HEK293 (cell line): Measurements from ENCODE around the gene IGLL1.

Source experiments
- CTCF ChIA-PET: fragments of 350-600 bp; formaldehyde crosslinking; extraction: SDS; loops from one replicate; lab custom pipeline; 2021; ENCODE audit warnings: antibody characterized with exemption; lab: Yijun Ruan, JAX
- POLR2A ChIA-PET: fragments of 300-600 bp; formaldehyde crosslinking; extraction: SDS; loops from one replicate; lab custom pipeline; 2020; ENCODE audit warnings: antibody characterized with exemption, inconsistent platforms; lab: Yijun Ruan, JAX
- H3K27ac ChIP-seq: fragments of 200-500 bp; sonication (Bioruptor generic); 2 replicates; pipeline ENCODE4 v1.5.1; 2014; ENCODE audit warnings: low read depth, low read length, control low read depth, inconsistent platforms; ENCODE audit errors: extremely low read depth
- H3K36me3 ChIP-seq, 2 experiments: fragments of 200-500 bp in 1 of 2; sonication (Bioruptor generic) in 1 of 2; 1 replicate in 1 of 2; 2 replicates in 1 of 2; pipeline ENCODE4 v1.5.1; 2014 to 2017; ENCODE audit warnings: inconsistent platforms in 2 of 2, low read length in 2 of 2; ENCODE audit not compliant: control insufficient read depth in 2 of 2, insufficient read depth in 1 of 2
- H3K4me1 ChIP-seq: fragments of 200-500 bp; sonication (Bioruptor generic); 2 replicates; pipeline ENCODE4 v1.5.1; 2014; ENCODE audit warnings: mild to moderate bottlenecking, low read length, inconsistent platforms; ENCODE audit not compliant: control insufficient read depth, insufficient read depth
- H3K4me3 ChIP-seq: 2 replicates; pipeline ENCODE4 v1.5.1; 2011; ENCODE audit warnings: low read depth, mild to moderate bottlenecking, control low read depth, low read length, moderate library complexity
- H3K9me3 ChIP-seq: fragments of 200-500 bp; sonication (Bioruptor generic); 2 replicates; pipeline ENCODE4 v1.5.1; 2014; ENCODE audit warnings: low read depth, low read length, inconsistent platforms; ENCODE audit not compliant: control insufficient read depth, insufficient read depth
- GFI1B ChIP-seq: fragments of 450-650 bp; formaldehyde crosslinking; IDR thresholded peaks from 2 replicates; pipeline ENCODE4 v1.5.1; 2016; ENCODE audit warnings: missing biosample characterization, missing genetic modification characterization
- GLI2 ChIP-seq: fragments of 450-650 bp; formaldehyde crosslinking; IDR thresholded peaks from 2 replicates; pipeline ENCODE4; 2017; ENCODE audit warnings: missing biosample characterization, missing genetic modification characterization, low read depth, borderline replicate concordance
- HIC1 ChIP-seq: fragments of 450-650 bp; formaldehyde crosslinking; IDR thresholded peaks from 2 replicates; pipeline ENCODE4 v1.5.1; 2016; ENCODE audit warnings: missing biosample characterization, missing genetic modification characterization
- INSM2 ChIP-seq: fragments of 450-650 bp; formaldehyde crosslinking; IDR thresholded peaks from 2 replicates; pipeline ENCODE4 v1.5.1; 2016; ENCODE audit warnings: missing biosample characterization, missing genetic modification characterization
- MEIS1 ChIP-seq: sonication (generic); formaldehyde crosslinking; IDR thresholded peaks from 2 replicates; pipeline ENCODE4 v1.8.1; 2022; ENCODE audit warnings: missing genetic modification reagents, mild to moderate bottlenecking, borderline replicate concordance
- PBX3 ChIP-seq: sonication (generic); formaldehyde crosslinking; IDR thresholded peaks from 2 replicates; pipeline ENCODE4 v1.8.1; 2022; ENCODE audit warnings: mild to moderate bottlenecking, moderate library complexity, missing genetic modification reagents
- SCRT2 ChIP-seq: fragments of 450-650 bp; formaldehyde crosslinking; IDR thresholded peaks from 2 replicates; pipeline ENCODE4 v1.5.1; 2016; ENCODE audit warnings: missing biosample characterization, missing genetic modification characterization
- ZBTB21 ChIP-seq: fragments of 450-650 bp; formaldehyde crosslinking; IDR thresholded peaks from 2 replicates; pipeline ENCODE4 v1.5.1; 2017; ENCODE audit warnings: missing biosample characterization, missing genetic modification characterization
- ZBTB26 ChIP-seq: fragments of 450-650 bp; formaldehyde crosslinking; optimal IDR thresholded peaks from 2 replicates; pipeline ENCODE3; 2016; ENCODE audit warnings: missing biosample characterization, mild to moderate bottlenecking, missing genetic modification characterization
- ZFP69B ChIP-seq: fragments of 450-650 bp; formaldehyde crosslinking; IDR thresholded peaks from 2 replicates; pipeline ENCODE4 v1.5.1; 2016; ENCODE audit warnings: missing biosample characterization, missing genetic modification characterization
- ZIC2 ChIP-seq: fragments of 450-650 bp; formaldehyde crosslinking; IDR thresholded peaks from 2 replicates; pipeline ENCODE4 v1.5.1; 2016; ENCODE audit warnings: missing biosample characterization, missing genetic modification characterization
- ZNF112 ChIP-seq: fragments of 450-650 bp; formaldehyde crosslinking; IDR thresholded peaks from 2 replicates; pipeline ENCODE4 v1.5.0; 2017; ENCODE audit warnings: missing biosample characterization, missing genetic modification characterization
- ZNF132 ChIP-seq: fragments of 450-650 bp; formaldehyde crosslinking; IDR thresholded peaks from 2 replicates; pipeline ENCODE4 v1.5.1; 2017; ENCODE audit warnings: missing biosample characterization, missing genetic modification characterization, borderline replicate concordance
- ZNF146 ChIP-seq: fragments of 450-650 bp; formaldehyde crosslinking; IDR thresholded peaks from 2 replicates; pipeline ENCODE4 v1.5.1; 2016; ENCODE audit warnings: missing biosample characterization, missing genetic modification characterization
- ZNF221 ChIP-seq: fragments of 450-650 bp; formaldehyde crosslinking; IDR thresholded peaks from 2 replicates; pipeline ENCODE4 v1.5.1; 2017; ENCODE audit warnings: missing biosample characterization, missing genetic modification characterization, borderline replicate concordance
- ZNF248 ChIP-seq: fragments of 450-650 bp; formaldehyde crosslinking; IDR thresholded peaks from 2 replicates; pipeline ENCODE4 v1.5.1; 2017; ENCODE audit warnings: missing biosample characterization, missing genetic modification characterization
- ZNF280C ChIP-seq: fragments of 450-650 bp; formaldehyde crosslinking; IDR thresholded peaks from 2 replicates; pipeline ENCODE4 v1.5.1; 2016; ENCODE audit warnings: missing biosample characterization, missing genetic modification characterization
- ZNF350 ChIP-seq: fragments of 450-650 bp; formaldehyde crosslinking; IDR thresholded peaks from 2 replicates; pipeline ENCODE4 v1.5.0; 2017; ENCODE audit warnings: missing biosample characterization, mild to moderate bottlenecking, missing genetic modification characterization
- ZNF398 ChIP-seq: fragments of 450-650 bp; formaldehyde crosslinking; IDR thresholded peaks from 2 replicates; pipeline ENCODE4 v1.5.1; 2017; ENCODE audit warnings: missing biosample characterization, missing genetic modification characterization
- ZNF548 ChIP-seq: fragments of 450-650 bp; formaldehyde crosslinking; IDR thresholded peaks from 2 replicates; pipeline ENCODE4 v1.5.1; 2016; ENCODE audit warnings: missing biosample characterization, missing genetic modification characterization
- ZNF670 ChIP-seq: fragments of 450-650 bp; formaldehyde crosslinking; IDR thresholded peaks from 2 replicates; pipeline ENCODE4 v1.5.1; 2016; ENCODE audit warnings: missing biosample characterization, missing genetic modification characterization, low read depth
- ZNF704 ChIP-seq: fragments of 450-650 bp; formaldehyde crosslinking; IDR thresholded peaks from 2 replicates; pipeline ENCODE4 v1.5.1; 2016; ENCODE audit warnings: missing biosample characterization, missing genetic modification characterization
- ZNF747 ChIP-seq: fragments of 450-650 bp; formaldehyde crosslinking; IDR thresholded peaks from 2 replicates; pipeline ENCODE4 v1.5.1; 2016; ENCODE audit warnings: missing biosample characterization, missing genetic modification characterization
- ZXDB ChIP-seq: fragments of 450-650 bp; formaldehyde crosslinking; IDR thresholded peaks from 2 replicates; pipeline ENCODE4 v1.5.1; 2016; ENCODE audit warnings: missing biosample characterization, missing genetic modification characterization

The IGLL1 gene

GRCh38 chr22:23581260-23581650, 1.2 kb upstream of the IGLL1 start (continued):
- TF ChIP-seq ZBTB26 (tag by site-specific recombination) (no peak), GLI2 (tag by site-specific recombination) (no peak), ZNF704 (tag by site-specific recombination) (no peak), ZNF670 (tag by site-specific recombination) (no peak), INSM2 (tag by site-specific recombination) (no peak), ZNF548 (tag by site-specific recombination) (no peak), ZBTB21 (tag by site-specific recombination) (no peak), ZNF248 (tag by site-specific recombination) (no peak), ZXDB (no peak), PBX3 (no peak), ZNF280C (tag by site-specific recombination) (no peak), ZNF398 (tag by site-specific recombination) (no peak)

- H3K27ac ChIP-seq = no peak overlapping the region
- no peaks in the 10 kb centered on the region for H3K4me1 ChIP-seq
- POLR2A ChIA-PET = no interaction called here
- TF ChIP-seq ZNF747 (tag by site-specific recombination) (no peak), HIC1 (tag by site-specific recombination) (no peak), ZNF221 (tag by site-specific recombination) (no peak), SCRT2 (tag by site-specific recombination) (no peak), ZNF350 (no peak), MEIS1 (CRISPR knock-in tag) (no peak), ZIC2 (no peak), PBX3 (no peak), GFI1B (tag by site-specific recombination) (no peak), ZNF146 (tag by site-specific recombination) (no peak), ZNF112 (no peak), ZFP69B (no peak), ZNF132 (tag by site-specific recombination) (no peak)
These were observed 628 bp upstream of the IGLL1 start for GRCh38 chr22:23580576-23581259.

More at GRCh38 chr22:23580576-23581259, 628 bp upstream of the IGLL1 start:
- no peaks in the 10 kb centered on the region for H3K36me3 ChIP-seq
- CTCF ChIA-PET = interaction anchor here (0.9 to 8.3 kb wide), 3 partner anchors 11 to 49 kb away, joined by 4 to 50 read pairs (median 5); no protein-coding TSS in a partner anchor
- no peak overlapping the region for H3K4me3 ChIP-seq
- H3K9me3 ChIP-seq = no peaks in the 10 kb centered on the region
